ENCODE results near the gene SLC39A7. TPM values are rescaled to one million over a fixed set of nuclear protein-coding genes. Genes with fewer than 3 reads are reported as not detected.

SLC39A7 gene
- total RNA-seq, 1 experiment from 2014 or later = 128 TPM

DNA sequence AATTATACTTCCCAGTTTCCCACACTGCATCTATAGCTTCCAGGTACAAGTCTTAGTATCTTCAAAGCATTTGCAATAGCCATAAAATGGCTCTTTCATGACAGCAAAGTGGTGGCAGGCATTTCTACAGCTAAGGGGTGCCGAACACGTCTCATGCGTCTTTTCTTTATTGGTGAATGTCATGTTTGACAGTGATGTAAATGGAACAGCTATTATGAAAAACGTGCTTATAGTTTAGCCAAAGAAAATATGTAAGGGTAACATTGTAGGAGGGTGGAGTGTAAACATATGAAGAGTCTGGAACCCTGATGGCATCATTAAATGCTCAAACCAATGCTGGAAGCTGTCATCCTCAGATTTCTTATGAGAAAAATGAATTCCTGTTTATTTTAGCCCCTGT lies 46.3 kb upstream of the SLC39A7 start:
- Histone ChIP-seq H3K9ac (ENCODE audit: low read length) (no peak overlapping the region), H3K4me1 (ENCODE audit: insufficient read depth, low read length) (no peaks in the 10 kb centered on the region), H3K79me2 (ENCODE audit: low read length) (no peaks in the 10 kb centered on the region), H3F3A (ENCODE audit: low read length, unreplicated experiment) (no peaks in the 10 kb centered on the region), H3K27ac (ENCODE audit: low read length) (no peak overlapping the region), H3K9me3 (ENCODE audit: low read length) (peaks cover 6% of the 10 kb centered on the region; the same call in 1 of the 2 replicates), H4K20me1 (ENCODE audit: low read length) (no peaks in the 10 kb centered on the region), H3K4me3 (ENCODE audit: low read length) (no peak overlapping the region), H3K4me2 (ENCODE audit: low read length) (no peak overlapping the region), H3K9me2 (replicated peaks; ENCODE audit: low read length) (no peaks in the 10 kb centered on the region), H3K36me3 (ENCODE audit: low read depth, low read length) (no peaks in the 10 kb centered on the region), H3K27me3 (ENCODE audit: low read length) (peaks cover 11% of the 10 kb centered on the region), H2AFZ (ENCODE audit: low read length) (no peak overlapping the region)
- ChIA-PET POLR2A (ENCODE audit: unreplicated experiment) (no interaction called here), CTCF (no interaction called here)
- intact Hi-C loops (cut with micrococcal nuclease) = no loop called here
- BruUV-seq (replicated peaks) = no TSS peak
- TF ChIP-seq, protein P1, sequence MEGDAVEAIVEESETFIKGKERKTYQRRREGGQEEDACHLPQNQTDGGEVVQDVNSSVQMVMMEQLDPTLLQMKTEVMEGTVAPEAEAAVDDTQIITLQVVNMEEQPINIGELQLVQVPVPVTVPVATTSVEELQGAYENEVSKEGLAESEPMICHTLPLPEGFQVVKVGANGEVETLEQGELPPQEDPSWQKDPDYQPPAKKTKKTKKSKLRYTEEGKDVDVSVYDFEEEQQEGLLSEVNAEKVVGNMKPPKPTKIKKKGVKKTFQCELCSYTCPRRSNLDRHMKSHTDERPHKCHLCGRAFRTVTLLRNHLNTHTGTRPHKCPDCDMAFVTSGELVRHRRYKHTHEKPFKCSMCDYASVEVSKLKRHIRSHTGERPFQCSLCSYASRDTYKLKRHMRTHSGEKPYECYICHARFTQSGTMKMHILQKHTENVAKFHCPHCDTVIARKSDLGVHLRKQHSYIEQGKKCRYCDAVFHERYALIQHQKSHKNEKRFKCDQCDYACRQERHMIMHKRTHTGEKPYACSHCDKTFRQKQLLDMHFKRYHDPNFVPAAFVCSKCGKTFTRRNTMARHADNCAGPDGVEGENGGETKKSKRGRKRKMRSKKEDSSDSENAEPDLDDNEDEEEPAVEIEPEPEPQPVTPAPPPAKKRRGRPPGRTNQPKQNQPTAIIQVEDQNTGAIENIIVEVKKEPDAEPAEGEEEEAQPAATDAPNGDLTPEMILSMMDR (conservative IDR thresholded peaks at IDR 0.05; ENCODE audit: low read depth, low read length) = no peak
- no peak for TF ChIP-seq EZH2 (IDR thresholded peaks at IDR 0.05; ENCODE audit: low read length, unreplicated experiment)
- TF ChIP-seq EZH2phosphoT487 (IDR thresholded peaks at IDR 0.05; ENCODE audit: borderline replicate concordance, low read length) = no peak
- no peak for ATAC-seq
- DNase-seq = no peak

DNA sequence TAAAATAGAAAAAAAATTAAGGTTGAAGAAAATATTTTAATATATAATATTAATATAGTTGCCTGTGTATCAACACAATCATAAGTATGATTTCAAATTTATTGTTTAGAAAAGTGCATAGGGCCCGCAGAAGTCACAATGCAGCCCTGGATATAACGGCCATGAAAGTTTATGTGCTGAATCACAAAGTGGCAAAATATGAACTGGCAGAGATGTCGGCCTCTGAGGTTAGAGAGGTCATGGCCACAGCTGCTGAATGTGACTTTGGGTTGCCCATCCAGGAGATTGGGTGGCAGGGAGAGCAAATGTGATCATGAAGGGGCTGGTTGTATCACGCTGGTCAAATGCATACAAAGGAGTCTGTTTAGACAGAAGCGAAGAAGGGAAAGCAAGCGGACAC lies 44.1 kb upstream of the SLC39A7 start:
- BruUV-seq (replicated peaks) = no TSS peak
- H2AFZ ChIP-seq (ENCODE audit: low read length) = no peak overlapping the region
- H3K9me2 ChIP-seq (replicated peaks; ENCODE audit: low read length) = no peaks in the 10 kb centered on the region
- no peaks in the 10 kb centered on the region for H3F3A ChIP-seq (ENCODE audit: low read length, unreplicated experiment)
- no peak overlapping the region for H3K4me2 ChIP-seq (ENCODE audit: low read length)
- no peaks in the 10 kb centered on the region for H3K36me3 ChIP-seq (ENCODE audit: low read depth, low read length)
- CTCF ChIA-PET = no interaction called here
- no peak overlapping the region for H3K27ac ChIP-seq (ENCODE audit: low read length)
- H3K9me3 ChIP-seq (ENCODE audit: low read length) = no peaks in the 10 kb centered on the region; the same call in 1 of the 2 replicates
- DNase-seq (no peak), ATAC-seq (no peak)
- POLR2A ChIA-PET (ENCODE audit: unreplicated experiment) = no interaction called here
- H3K9ac ChIP-seq (ENCODE audit: low read length) = no peak overlapping the region
- H3K4me3 ChIP-seq (ENCODE audit: low read length) = no peak overlapping the region
- H3K79me2 ChIP-seq (ENCODE audit: low read length) = no peaks in the 10 kb centered on the region
- no peaks in the 10 kb centered on the region for H3K27me3 ChIP-seq (ENCODE audit: low read length)
- peaks cover 10% of the 10 kb centered on the region for H3K4me1 ChIP-seq (ENCODE audit: insufficient read depth, low read length)
- H4K20me1 ChIP-seq (ENCODE audit: low read length) = no peaks in the 10 kb centered on the region
- intact Hi-C loops (cut with micrococcal nuclease) = no loop called here
- TF ChIP-seq EZH2phosphoT487 (IDR thresholded peaks at IDR 0.05; ENCODE audit: borderline replicate concordance, low read length) = no peak
- TF ChIP-seq, protein P1 (conservative IDR thresholded peaks at IDR 0.05; ENCODE audit: low read depth, low read length) = no peak
- no peak for TF ChIP-seq EZH2 (IDR thresholded peaks at IDR 0.05; ENCODE audit: low read length, unreplicated experiment)

DNA sequence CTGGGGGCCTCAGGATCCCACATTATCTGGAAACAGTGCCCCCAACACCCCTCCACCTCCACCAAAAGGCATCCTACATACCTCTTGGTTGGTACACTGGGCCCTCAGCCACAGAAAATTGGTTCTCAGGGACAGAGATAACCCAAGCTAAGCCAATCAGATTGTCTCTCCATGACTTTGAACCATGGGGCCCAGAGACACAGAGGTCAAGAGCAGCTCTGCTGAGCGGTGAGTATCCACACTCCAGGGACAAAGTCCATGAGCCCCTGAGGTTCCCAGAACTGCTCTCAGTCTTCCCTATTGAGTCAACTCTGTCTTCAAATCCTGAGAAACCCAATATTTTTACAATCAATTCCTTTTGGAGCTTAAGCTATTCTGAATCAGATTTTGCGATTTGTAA lies 43.7 kb upstream of the SLC39A7 start:
- Histone ChIP-seq H3K27me3 (ENCODE audit: low read length) (no peaks in the 10 kb centered on the region), H2AFZ (ENCODE audit: low read length) (no peak overlapping the region), H3K4me1 (ENCODE audit: insufficient read depth, low read length) (peaks cover 13% of the 10 kb centered on the region), H4K20me1 (ENCODE audit: low read length) (no peaks in the 10 kb centered on the region), H3K9me3 (ENCODE audit: low read length) (no peaks in the 10 kb centered on the region), H3K27ac (ENCODE audit: low read length) (no peak overlapping the region), H3K9me2 (replicated peaks; ENCODE audit: low read length) (no peaks in the 10 kb centered on the region), H3K79me2 (ENCODE audit: low read length) (no peaks in the 10 kb centered on the region), H3K9ac (ENCODE audit: low read length) (no peak overlapping the region), H3F3A (ENCODE audit: low read length, unreplicated experiment) (no peaks in the 10 kb centered on the region), H3K4me3 (ENCODE audit: low read length) (no peak overlapping the region), H3K4me2 (ENCODE audit: low read length) (no peak overlapping the region), H3K36me3 (ENCODE audit: low read depth, low read length) (no peaks in the 10 kb centered on the region)
- ChIA-PET POLR2A (ENCODE audit: unreplicated experiment) (no interaction called here), CTCF (no interaction called here)
- DNase-seq (no peak), ATAC-seq (no peak)
- TF ChIP-seq EZH2 (IDR thresholded peaks at IDR 0.05; ENCODE audit: low read length, unreplicated experiment) (no peak), EZH2phosphoT487 (IDR thresholded peaks at IDR 0.05; ENCODE audit: borderline replicate concordance, low read length) (no peak)
- TF ChIP-seq, protein P1 (conservative IDR thresholded peaks at IDR 0.05; ENCODE audit: low read depth, low read length) = no peak
- BruUV-seq (replicated peaks) = no TSS peak
- intact Hi-C loops (cut with micrococcal nuclease) = no loop called here
